Measurements from ENCODE around the gene AMDHD2. TPM values are rescaled to one million over a fixed set of nuclear protein-coding genes. Genes with fewer than 3 reads are reported as not detected.

AMDHD2 gene
- total and polyA plus RNA-seq, 2 of the 13 experiments (the other 11 are each of a cell fraction or from before 2014, with no cell fraction given) = 33.5 to 39.1 TPM

DNA sequence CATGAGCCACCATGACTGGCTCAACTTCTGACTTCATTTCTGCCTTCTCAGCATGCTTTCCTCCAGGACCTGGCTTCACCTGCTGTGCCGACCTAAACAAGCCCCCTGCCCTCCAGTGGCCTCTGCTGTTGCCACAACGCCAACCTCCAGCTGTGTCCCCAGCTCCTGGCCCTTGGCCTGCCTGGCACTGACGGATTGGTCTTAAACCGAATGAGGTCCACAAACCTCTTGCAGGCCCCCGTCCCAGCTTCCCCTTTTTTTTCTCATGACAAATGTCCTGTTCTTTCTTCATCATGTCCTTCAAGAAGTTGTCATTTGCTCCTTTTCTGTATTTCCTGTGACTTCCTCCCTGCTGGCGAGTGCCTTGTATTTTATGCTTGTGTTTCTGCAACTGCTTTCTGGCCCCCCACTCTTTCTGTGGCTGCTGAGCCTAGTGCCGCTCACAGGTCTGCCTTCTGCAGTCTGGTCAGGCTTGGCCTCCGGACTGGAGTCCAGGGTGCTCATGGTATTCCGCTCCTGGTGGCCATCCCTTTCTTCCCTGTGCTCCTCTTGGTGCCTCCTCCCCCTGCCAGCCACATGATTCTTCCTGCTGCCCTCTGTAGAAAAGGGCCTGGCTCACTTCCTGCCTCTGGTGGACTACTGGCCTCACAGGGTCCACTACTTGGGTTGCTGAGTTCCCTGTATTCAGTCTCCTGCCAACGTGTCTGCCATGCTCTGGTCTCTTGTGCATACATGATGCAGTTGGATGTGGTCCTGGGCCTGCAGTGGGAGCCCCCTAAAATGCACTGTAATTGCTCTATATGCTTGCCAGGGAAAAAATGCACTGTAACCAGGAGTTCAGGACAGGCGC, 3.6 kb upstream of the AMDHD2 start (continued):
- TF ChIP-seq, protein P1, sequence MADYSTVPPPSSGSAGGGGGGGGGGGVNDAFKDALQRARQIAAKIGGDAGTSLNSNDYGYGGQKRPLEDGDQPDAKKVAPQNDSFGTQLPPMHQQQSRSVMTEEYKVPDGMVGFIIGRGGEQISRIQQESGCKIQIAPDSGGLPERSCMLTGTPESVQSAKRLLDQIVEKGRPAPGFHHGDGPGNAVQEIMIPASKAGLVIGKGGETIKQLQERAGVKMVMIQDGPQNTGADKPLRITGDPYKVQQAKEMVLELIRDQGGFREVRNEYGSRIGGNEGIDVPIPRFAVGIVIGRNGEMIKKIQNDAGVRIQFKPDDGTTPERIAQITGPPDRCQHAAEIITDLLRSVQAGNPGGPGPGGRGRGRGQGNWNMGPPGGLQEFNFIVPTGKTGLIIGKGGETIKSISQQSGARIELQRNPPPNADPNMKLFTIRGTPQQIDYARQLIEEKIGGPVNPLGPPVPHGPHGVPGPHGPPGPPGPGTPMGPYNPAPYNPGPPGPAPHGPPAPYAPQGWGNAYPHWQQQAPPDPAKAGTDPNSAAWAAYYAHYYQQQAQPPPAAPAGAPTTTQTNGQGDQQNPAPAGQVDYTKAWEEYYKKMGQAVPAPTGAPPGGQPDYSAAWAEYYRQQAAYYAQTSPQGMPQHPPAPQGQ (CRISPR knock-in tag; IDR thresholded peaks at IDR 0.05; ENCODE audit: borderline replicate concordance) = no peak
- TF ChIP-seq, protein P2, sequence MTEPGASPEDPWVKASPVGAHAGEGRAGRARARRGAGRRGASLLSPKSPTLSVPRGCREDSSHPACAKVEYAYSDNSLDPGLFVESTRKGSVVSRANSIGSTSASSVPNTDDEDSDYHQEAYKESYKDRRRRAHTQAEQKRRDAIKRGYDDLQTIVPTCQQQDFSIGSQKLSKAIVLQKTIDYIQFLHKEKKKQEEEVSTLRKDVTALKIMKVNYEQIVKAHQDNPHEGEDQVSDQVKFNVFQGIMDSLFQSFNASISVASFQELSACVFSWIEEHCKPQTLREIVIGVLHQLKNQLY (CRISPR knock-in tag; IDR thresholded peaks at IDR 0.05) = no peak
- no peak for TF ChIP-seq IRF9 (CRISPR knock-in tag; IDR thresholded peaks at IDR 0.05; ENCODE audit: borderline replicate concordance)
- TF ChIP-seq HMGA1 (CRISPR knock-in tag; conservative IDR thresholded peaks at IDR 0.05) = no peak
- no peak for TF ChIP-seq GABPA (IDR thresholded peaks at IDR 0.05; ENCODE audit: low read depth, low read length)
- TF ChIP-seq GABPA (CRISPR knock-in tag; IDR thresholded peaks at IDR 0.05; ENCODE audit: low read depth) = peak; percentile 66
- TF ChIP-seq RBM39 (IDR thresholded peaks at IDR 0.05; ENCODE audit: low read depth, low read length, poor library complexity, severe bottlenecking) = no peak
- peak; percentile 39; the same call in 1 of the 3 replicates for TF ChIP-seq MXI1 (IDR thresholded peaks at IDR 0.05; ENCODE audit: borderline replicate concordance, low read depth, low read length)
- TF ChIP-seq SP2 (CRISPR knock-in tag; IDR thresholded peaks at IDR 0.05) = no peak
- TF ChIP-seq ZNF451 (CRISPR knock-in tag; IDR thresholded peaks at IDR 0.05) = no peak
- no peak for TF ChIP-seq KAT2B (IDR thresholded peaks at IDR 0.05; ENCODE audit: borderline replicate concordance, low read depth, low read length)
- no peak for TF ChIP-seq TCF7L2 (IDR thresholded peaks at IDR 0.05; ENCODE audit: low read depth, low read length)
- TF ChIP-seq ZFAT (CRISPR knock-in tag; conservative IDR thresholded peaks at IDR 0.05) = no peak
- no peak for TF ChIP-seq ZNF563 (CRISPR knock-in tag; IDR thresholded peaks at IDR 0.05)
- TF ChIP-seq ZNF484 (CRISPR knock-in tag; IDR thresholded peaks at IDR 0.05; ENCODE audit: borderline replicate concordance, low read depth) = no peak
- TF ChIP-seq HOXD1 (CRISPR knock-in tag; IDR thresholded peaks at IDR 0.05) = no peak
- no peak for TF ChIP-seq ERF (CRISPR knock-in tag; IDR thresholded peaks at IDR 0.05)
- no peak for TF ChIP-seq PTBP1 (IDR thresholded peaks at IDR 0.05; ENCODE audit: low read depth, low read length, poor library complexity, severe bottlenecking)
- no peak for TF ChIP-seq FOSL1 (CRISPR knock-in tag; IDR thresholded peaks at IDR 0.05; ENCODE audit: borderline replicate concordance)
- TF ChIP-seq MAF1 (CRISPR knock-in tag; IDR thresholded peaks at IDR 0.05; ENCODE audit: borderline replicate concordance) = no peak
- TF ChIP-seq SRY (CRISPR knock-in tag; IDR thresholded peaks at IDR 0.05) = no peak
- TF ChIP-seq ELF1 (CRISPR knock-in tag; IDR thresholded peaks at IDR 0.05) = peak; percentile 18; the same call in 1 of the 2 replicates
- no peak for TF ChIP-seq JUNB (CRISPR knock-in tag; IDR thresholded peaks at IDR 0.05; ENCODE audit: borderline replicate concordance)
- TF ChIP-seq MYC (CRISPR knock-in tag; IDR thresholded peaks at IDR 0.05; ENCODE audit: borderline replicate concordance) = peak; percentile 20; the same call in 1 of the 2 replicates
